ENCODE results near the gene SLC12A8.

GRCh38 chr3:125190786-125191185 is 21.8 kb downstream of the SLC12A8 start:
- no peak for TF ChIP-seq CTCF (IDR thresholded peaks at IDR 0.05)
- TF ChIP-seq POLR2AphosphoS5 (IDR thresholded peaks at IDR 0.05), result no peak
